Hepatocyte (in vitro differentiated cells): ENCODE data around the gene KDF1.

ENCODE experiments used
- CTCF ChIP-seq: fragments of 200-600 bp; sonication (generic); IDR thresholded peaks from 2 replicates; pipeline ENCODE4 v1.5.1; 2016; ENCODE audit warnings: antibody characterized with exemption, mild to moderate bottlenecking; ENCODE audit not compliant: poor library complexity
- EZH2 ChIP-seq: fragments of 200-600 bp; sonication (generic); IDR thresholded peaks from 2 replicates; pipeline ENCODE4 v1.6.1; 2016; ENCODE audit warnings: antibody characterized with exemption, mild to moderate bottlenecking, borderline replicate concordance
- EZH2phosphoT487 ChIP-seq: fragments of 200-600 bp; sonication (generic); IDR thresholded peaks from one replicate; pipeline ENCODE4 v1.6.1; 2018; ENCODE audit warnings: antibody characterized with exemption, mild to moderate bottlenecking, low read depth, moderate library complexity; ENCODE audit not compliant: unreplicated experiment, severe bottlenecking

DNA sequence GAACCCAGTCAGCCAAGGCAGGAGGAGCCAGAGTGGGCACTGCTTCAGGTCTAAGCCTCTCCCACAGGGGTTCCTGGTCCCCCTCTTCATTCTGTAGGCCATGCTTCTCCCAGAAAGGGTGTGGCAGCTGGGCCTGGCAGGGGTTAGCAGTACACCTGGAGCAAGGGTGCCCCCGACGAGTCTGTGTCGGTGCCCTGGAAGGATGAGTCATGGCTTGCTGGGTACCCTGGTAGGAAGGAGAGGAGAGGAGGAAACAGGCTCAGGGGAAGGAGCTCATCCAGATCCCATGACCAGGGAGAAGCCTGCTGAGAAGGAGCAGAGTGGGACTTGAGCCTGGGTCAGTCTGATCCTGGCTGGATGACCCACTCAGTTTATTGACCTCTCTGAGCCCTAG, 10.3 kb downstream of the KDF1 start:
- no peak for TF ChIP-seq CTCF
- no peak for TF ChIP-seq EZH2
- TF ChIP-seq EZH2phosphoT487: no peak
